Epithelial cell of prostate (primary cell): ENCODE results near the gene LENG8.
A peak's percentile ranks its signal among the peaks of the same experiment; 100 is the strongest.

Experiments
- DNase-seq: peaks from one replicate; pipeline ENCODE4 v3.0.0-alpha.2; 2011; ENCODE audit warnings: low read depth, low spot score
- H3K27ac ChIP-seq: fragments of 450-650 bp; 2 replicates; pipeline ENCODE4 v1.5.1; 2017; ENCODE audit warnings: mild to moderate bottlenecking

LENG8 gene

GRCh38 chr19:54448774-54449700 lies at the start of gene LENG8:
LENG8 (plus strand) TSS chr19:54449199; CDS start chr19:54451345, 2,146 bp downstream.
- DNase-seq, result peak; percentile 93

GRCh38 chr19:54400913-54401312 lies 48.1 kb upstream of the LENG8 start:
- DNase-seq, result no peak
- no peak overlapping the region for H3K27ac ChIP-seq

More at GRCh38 chr19:54448774-54449700, at the start of gene LENG8:
- peak within 1 kb of the TSS; percentile 92 for H3K27ac ChIP-seq

DNA sequence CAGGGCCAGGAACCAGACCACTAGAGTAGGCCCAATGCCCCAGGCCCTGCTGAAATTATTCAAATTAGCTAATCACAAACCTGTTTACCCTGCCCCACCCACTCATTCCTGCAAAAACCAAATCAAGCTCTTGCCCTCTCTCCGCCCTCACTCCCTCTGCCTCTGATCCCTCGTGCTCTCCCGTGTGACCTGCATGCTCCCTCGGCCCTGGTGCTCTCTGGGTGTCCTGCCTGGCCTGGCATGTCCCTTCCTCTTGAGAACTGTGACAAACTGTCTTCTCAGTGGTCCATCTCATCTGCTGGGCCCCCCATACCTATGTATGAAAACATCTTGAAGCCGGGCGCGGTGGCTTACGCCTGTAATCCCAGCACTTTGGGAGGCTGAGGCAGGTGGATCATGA lies 45.9 kb upstream of the LENG8 start:
- no peak for DNase-seq
- no peak overlapping the region for H3K27ac ChIP-seq

DNA sequence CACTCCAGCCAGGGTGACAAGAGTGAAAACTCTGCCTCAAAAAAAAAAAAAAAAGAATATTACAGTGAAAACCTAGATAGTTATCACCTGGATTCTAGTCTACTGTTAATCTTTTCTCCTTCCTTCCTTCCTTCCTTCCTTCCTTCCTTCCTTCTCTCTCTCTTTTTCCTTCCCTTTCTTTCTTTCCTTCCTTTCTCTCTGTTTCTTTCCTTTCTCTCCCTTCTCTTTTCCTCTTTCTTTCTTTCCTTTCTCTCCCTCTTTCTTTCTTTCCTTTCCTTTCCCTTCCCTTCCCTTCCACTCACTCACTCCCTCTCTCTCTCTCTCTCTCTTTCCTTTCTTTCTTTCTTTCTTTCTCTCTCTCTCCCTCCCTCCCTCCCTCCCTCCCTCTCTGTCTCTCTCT lies 43.4 kb upstream of the LENG8 start:
- H3K27ac ChIP-seq, result no peak overlapping the region
- DNase-seq, result no peak

DNA sequence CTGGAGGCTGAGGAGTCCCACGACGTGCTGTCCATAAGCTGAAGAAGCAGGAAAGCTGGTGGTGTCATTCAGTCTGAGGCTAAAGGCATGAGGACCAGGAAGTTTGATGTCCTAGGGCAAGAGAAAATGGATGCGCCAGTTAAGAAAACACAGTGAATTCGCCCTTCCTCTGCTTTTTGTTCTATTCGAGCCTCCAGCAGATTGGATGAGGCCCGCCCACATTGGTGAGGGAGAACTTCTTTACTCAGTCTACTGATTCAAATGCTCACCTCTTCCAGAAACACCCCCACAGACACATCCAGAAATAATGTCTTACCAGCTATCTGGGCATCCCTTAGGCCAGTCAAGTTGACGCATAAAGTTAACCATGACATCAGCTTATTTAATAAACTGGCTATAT lies 41.2 kb upstream of the LENG8 start:
- DNase-seq, result no peak
- no peak overlapping the region for H3K27ac ChIP-seq

DNA sequence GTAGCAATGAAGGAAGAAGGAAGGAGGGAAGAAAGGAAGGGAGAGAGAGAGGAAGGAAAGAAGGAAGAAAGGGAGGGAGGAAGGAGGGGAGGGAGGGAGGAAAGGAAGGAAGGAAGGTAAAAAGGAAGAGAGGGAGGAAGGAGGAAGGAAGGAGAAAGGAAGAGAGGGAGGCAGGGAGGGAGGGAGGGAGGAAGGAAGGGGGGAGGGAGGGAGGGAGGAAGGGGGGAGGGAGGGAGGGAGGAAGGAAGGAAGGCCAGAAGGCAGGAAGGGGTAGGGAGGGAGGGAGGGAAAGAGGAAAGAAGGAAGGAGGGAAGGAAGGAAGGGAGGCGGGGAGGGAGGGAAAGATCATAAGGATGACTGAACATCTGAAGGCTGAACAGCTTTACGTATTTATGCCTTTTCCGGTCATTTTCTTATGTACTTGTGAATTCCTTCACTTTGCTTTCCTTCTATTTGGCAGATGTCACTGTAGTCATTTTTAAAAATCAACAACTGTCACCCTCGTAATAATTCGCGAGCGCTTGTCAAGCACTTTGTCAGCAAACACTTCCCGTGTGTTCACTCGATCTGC lies 40.5 kb upstream of the LENG8 start:
- DNase-seq, result no peak
- H3K27ac ChIP-seq, result no peak overlapping the region

GRCh38 chr19:54411033-54411432 lies 38.0 kb upstream of the LENG8 start:
- no peak for DNase-seq
- no peak overlapping the region for H3K27ac ChIP-seq

GRCh38 chr19:54412877-54413276 lies 36.1 kb upstream of the LENG8 start:
- H3K27ac ChIP-seq, result no peak overlapping the region
- DNase-seq, result no peak

DNA sequence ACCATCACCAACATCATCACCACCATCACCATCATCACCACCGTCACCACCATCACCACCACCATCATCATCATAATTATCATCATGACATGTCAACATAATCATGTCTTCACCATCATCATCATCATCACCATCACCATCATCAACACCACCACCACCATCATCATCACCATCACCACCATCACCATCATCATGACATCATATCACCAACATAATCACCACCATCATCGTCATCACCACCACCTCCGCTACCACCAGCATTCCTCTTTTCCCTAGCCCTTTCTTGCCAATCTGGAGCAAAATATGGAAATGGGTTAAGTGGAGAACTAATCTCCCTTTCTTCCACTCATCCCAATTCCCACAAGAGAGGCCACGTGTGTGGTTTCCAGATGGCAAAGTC lies 34.8 kb upstream of the LENG8 start:
- H3K27ac ChIP-seq, result no peak overlapping the region
- DNase-seq, result no peak

DNA sequence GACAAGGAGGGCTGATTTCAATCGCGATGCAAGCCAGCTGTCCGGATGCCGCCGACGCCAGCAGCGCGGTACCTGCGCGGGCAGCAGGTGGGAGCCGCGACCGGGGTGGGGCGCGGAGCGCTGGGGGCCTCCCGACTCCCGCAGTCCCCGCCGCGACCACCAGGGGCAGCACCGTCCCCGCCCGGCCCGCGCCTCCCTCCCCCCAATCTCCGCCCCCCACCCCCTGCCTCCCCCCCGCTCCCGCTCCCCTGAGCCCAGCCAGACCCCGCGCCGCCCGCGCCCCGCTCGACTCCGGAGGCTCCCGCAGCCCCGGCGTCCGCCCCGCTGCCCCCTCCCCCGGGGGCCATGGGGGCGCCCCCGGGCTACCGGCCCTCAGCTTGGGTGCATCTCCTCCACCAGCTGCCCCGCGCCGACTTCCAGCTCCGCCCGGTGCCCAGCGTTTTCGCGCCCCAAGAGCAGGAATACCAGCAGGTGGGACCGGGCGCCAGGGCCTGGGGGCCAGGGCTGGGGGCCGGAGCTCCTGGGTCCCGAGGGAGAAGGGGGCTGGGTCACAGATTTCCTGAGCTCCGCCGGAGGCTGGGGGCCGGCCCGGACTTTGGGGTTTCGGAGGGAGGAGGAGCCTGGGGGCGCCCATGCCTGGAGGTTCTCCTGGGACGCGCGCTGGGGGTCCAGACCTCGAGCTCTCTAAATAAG lies 33.6 kb upstream of the LENG8 start, which contains the start of gene TTYH1:
TTYH1 (plus strand) TSS at position 257 of the 693 bp plus-strand sequence; CDS start at position 346, 89 bp downstream.
- H3K27ac ChIP-seq, result no peak within 1 kb of the TSS
- no peak for DNase-seq

DNA sequence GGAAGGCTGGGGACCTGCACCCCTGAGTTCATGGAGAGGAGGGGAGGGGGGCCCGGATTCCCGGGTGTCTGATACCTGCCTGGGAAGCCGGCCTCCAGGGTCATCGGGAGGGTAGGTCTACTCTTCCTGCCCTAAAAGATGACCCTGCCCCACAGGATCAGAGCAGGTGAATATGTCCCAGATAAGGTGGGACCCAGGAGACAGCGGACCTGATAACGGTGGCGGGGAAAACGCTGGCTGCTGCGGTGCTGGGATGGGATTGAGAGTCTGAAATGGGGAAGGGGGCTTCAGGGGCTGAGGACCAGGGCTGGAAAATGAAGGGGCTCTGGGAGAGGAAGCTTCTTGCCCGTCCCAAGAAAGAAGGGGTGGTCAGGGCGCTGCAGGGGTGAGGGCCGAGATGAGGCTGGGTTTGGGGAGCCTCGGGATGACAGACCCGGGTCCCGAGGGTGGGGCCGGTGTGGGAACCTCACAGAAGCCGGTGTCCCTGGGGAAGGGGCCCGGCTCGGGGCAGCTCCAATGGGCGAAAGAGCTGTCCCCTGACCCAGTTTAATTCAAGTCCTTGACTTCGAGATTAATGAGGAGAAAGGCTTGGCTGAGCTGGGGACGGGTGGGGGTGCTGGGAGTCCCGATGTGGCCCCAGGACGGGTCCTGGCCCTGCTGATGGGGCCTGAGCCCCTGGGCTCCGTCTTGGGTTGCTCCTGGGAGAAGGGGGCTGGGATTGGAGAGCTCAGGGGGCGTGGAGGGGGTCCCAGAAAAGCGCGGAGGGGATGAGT lies 32.9 kb upstream of the LENG8 start:
- no peak overlapping the region for H3K27ac ChIP-seq
- DNase-seq, result no peak

GRCh38 chr19:54416695-54417491 lies 32.1 kb upstream of the LENG8 start:
- H3K27ac ChIP-seq, result no peak overlapping the region
- no peak for DNase-seq

DNA sequence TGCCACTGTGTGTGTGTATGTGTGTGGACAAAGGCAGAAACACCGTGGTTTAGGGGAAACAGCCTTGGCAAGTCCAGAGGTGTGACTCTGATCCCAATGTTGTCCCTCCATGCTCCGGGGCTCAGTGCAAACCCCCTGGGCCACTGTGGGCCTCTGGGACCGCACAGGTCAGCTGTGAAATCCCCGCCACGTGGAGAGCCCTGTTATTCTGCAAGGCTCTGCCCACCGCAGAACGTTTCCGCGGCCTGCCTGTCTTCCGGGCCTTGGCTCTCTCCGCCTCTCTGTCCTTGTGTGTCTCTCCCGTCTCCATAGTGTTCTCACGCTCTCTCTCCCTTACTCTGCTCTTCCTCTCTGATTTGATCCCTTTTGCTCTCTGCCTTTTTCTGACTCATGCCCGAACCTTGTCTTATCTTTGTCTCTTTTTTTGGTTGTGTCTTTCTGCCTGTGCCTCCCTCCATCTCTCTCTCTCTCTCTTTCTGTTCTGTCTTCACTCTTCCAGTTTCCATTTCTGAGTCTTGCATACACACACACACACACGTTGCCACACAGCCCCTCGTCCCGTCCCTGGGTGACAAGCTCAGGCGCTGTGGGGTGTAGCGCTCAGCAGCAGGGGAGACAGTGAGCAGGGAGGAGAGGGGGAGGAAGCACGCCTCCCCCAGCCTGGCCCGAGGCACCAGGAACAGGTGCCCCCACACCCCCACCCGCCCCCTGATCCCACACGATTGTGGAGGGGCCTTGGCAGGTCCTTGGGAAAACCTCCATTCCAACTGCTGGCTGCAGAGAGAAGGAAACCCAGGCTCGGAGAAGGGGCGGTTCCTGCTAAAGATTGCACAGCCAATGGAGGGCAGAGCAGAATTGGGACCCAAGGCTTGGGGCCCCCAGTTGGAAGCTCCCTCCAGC lies 30.7 kb upstream of the LENG8 start:
- H3K27ac ChIP-seq, result no peak overlapping the region
- DNase-seq, result no peak

- H3K27ac ChIP-seq, result no peak overlapping the region
- no peak for DNase-seq
These were observed 29.8 kb upstream of the LENG8 start for GRCh38 chr19:54418930-54419800.

- no peak for DNase-seq
- no peak overlapping the region for H3K27ac ChIP-seq
These were observed 29.0 kb upstream of the LENG8 start for GRCh38 chr19:54420068-54420382.

GRCh38 chr19:54420383-54421168 lies 28.4 kb upstream of the LENG8 start:
- H3K27ac ChIP-seq, result no peak overlapping the region
- DNase-seq, result no peak

- no peak overlapping the region for H3K27ac ChIP-seq
- no peak for DNase-seq
These were observed 27.9 kb upstream of the LENG8 start for GRCh38 chr19:54421169-54421516.
